Gastrocnemius medialis (tissue), 4 donors: ENCODE measurements around the gene C2CD3.

ENCODE experiments used
- CTCF ChIP-seq, 5 experiments: fragments of 450-650 bp in 3 of 5; fragments of 200-600 bp in 2 of 5; sonication (generic) in 2 of 5; IDR thresholded peaks in 4 of 5; conservative IDR thresholded peaks in 1 of 5; 1 replicate in 4 of 5; 2 replicates in 1 of 5; pipeline ENCODE4 v1.5.1; 2016 to 2019; ENCODE audit warnings: antibody characterized with exemption in 5 of 5, mild to moderate bottlenecking in 3 of 5, moderate library complexity in 3 of 5
- POLR2A ChIP-seq, 2 donors: fragments of 450-650 bp; IDR thresholded peaks; one replicate each; pipeline ENCODE4 v1.6.1; 2017; ENCODE audit warnings: antibody characterized with exemption in 2 of 2, mild to moderate bottlenecking in 2 of 2, moderate library complexity in 2 of 2

GRCh38 chr11:74022546-74022945 is 148.3 kb downstream of the C2CD3 start:
- no peak for TF ChIP-seq POLR2A (IDR thresholded peaks at IDR 0.05)
- no peak for TF ChIP-seq CTCF (IDR thresholded peaks at IDR 0.05 in 4 of 5, conservative IDR thresholded peaks at IDR 0.05 in 1 of 5)
